GM23248 (cell line): ENCODE results near the gene IBA57. TPM values are rescaled to one million over a fixed set of nuclear protein-coding genes. Genes with fewer than 3 reads are reported as not detected.
"Not testable (repeated sequence)": the region's sequence is repeated elsewhere in the genome, so short reads cannot be mapped to it uniquely, and the experiment has no call there.

Experiments used
- DNase-seq: peaks from one replicate; pipeline ENCODE4 v3.0.0-alpha.2; 2015
- H2AFZ ChIP-seq: fragments of 200-600 bp; sonication (generic); 2 replicates; pipeline ENCODE4 v1.6.1; 2016; ENCODE audit warnings: antibody characterized with exemption
- H3F3A ChIP-seq: fragments of 200-600 bp; sonication (generic); 2 replicates; pipeline ENCODE4 v1.6.1; 2016; ENCODE audit warnings: mild to moderate bottlenecking, antibody characterized with exemption, mixed run types; ENCODE audit not compliant: insufficient read depth
- H3K27ac ChIP-seq: fragments of 200-600 bp; sonication (generic); 2 replicates; pipeline ENCODE4 v1.5.1; 2016; ENCODE audit warnings: mild to moderate bottlenecking
- H3K27me3 ChIP-seq: fragments of 200-600 bp; sonication (generic); replicated peaks from 2 replicates; pipeline ENCODE4 v1.6.1; 2016; ENCODE audit warnings: mild to moderate bottlenecking; ENCODE audit not compliant: insufficient read depth
- H3K36me3 ChIP-seq: fragments of 200-600 bp; sonication (generic); 2 replicates; pipeline ENCODE4 v1.6.1; 2016; ENCODE audit warnings: low read depth, mild to moderate bottlenecking
- H3K4me1 ChIP-seq: fragments of 200-600 bp; sonication (generic); 2 replicates; pipeline ENCODE4 v1.6.1; 2016; ENCODE audit warnings: mild to moderate bottlenecking; ENCODE audit not compliant: insufficient read depth
- H3K4me2 ChIP-seq: fragments of 200-600 bp; sonication (generic); one replicate; pipeline ENCODE4 v1.6.1; 2016; ENCODE audit warnings: mild to moderate bottlenecking; ENCODE audit not compliant: unreplicated experiment
- H3K4me3 ChIP-seq: fragments of 200-600 bp; sonication (generic); 2 replicates; pipeline ENCODE4 v1.5.1; 2016; ENCODE audit warnings: mild to moderate bottlenecking
- H3K79me2 ChIP-seq: fragments of 200-600 bp; sonication (generic); 2 replicates; pipeline ENCODE4 v1.6.1; 2016; ENCODE audit warnings: mild to moderate bottlenecking; ENCODE audit not compliant: insufficient read depth
- H3K9ac ChIP-seq: fragments of 200-600 bp; sonication (generic); 2 replicates; pipeline ENCODE4 v1.6.1; 2016; ENCODE audit warnings: mild to moderate bottlenecking
- H3K9me2 ChIP-seq: fragments of 200-600 bp; sonication (generic); 2 replicates; pipeline ENCODE4 v1.6.1; 2016; ENCODE audit warnings: mixed run types, mild to moderate bottlenecking, moderate library complexity; ENCODE audit not compliant: insufficient read depth
- H3K9me3 ChIP-seq: fragments of 200-600 bp; sonication (generic); one replicate; pipeline ENCODE4 v1.6.1; 2017; ENCODE audit warnings: low read depth
- H4K20me1 ChIP-seq: fragments of 200-600 bp; sonication (generic); 2 replicates; pipeline ENCODE4 v1.6.0; 2016; ENCODE audit not compliant: insufficient read depth
- EZH2 ChIP-seq: fragments of 200-600 bp; sonication (generic); IDR thresholded peaks from 2 replicates; pipeline ENCODE4 v1.6.1; 2018; ENCODE audit warnings: antibody characterized with exemption, mild to moderate bottlenecking; ENCODE audit not compliant: insufficient read depth, poor library complexity, severe bottlenecking
- EZH2phosphoT487 ChIP-seq: fragments of 200-600 bp; sonication (generic); IDR thresholded peaks from 2 replicates; pipeline ENCODE4 v1.6.1; 2018; ENCODE audit warnings: antibody characterized with exemption, moderate library complexity, mild to moderate bottlenecking, low read depth; ENCODE audit not compliant: insufficient read depth
- WGBS, 2 experiments: methylation state at CpG; one replicate each; pipeline ENCODE4 v1.1.6; 2015 to 2017; ENCODE audit warnings: low lambda C conversion rate in 2 of 2, low coverage in 1 of 2; ENCODE audit errors: missing lambda C conversion rate in 2 of 2; 5-methylcytosine and 5-hydroxymethylcytosine counted together
- in situ Hi-C: fragments of 300-500 bp; cut with MboI; formaldehyde crosslinking; loops from 2 replicates; pipeline ENCODE4 v1.15.0; 2020
- polyA plus RNA-seq: library from polyadenylated mRNA; unstranded; fragments of >200 nt; fragmentation: Nextera tagmentation; extraction: Ambion mirVana; gene quantifications from 2 replicates; pipeline ENCODE4 v1.2.1, GENCODE V29; 2016
- total RNA-seq: library from RNA; depleted of rRNA; stranded (reverse); fragments of >200 nt; shearing (Covaris generic); gene quantifications from 2 replicates; pipeline ENCODE4 v1.2.3, GENCODE V29; 2014

IBA57 gene
- total and polyA plus RNA-seq, 2 experiments from 2014 or later = 2.0 to 2.9 TPM

DNA sequence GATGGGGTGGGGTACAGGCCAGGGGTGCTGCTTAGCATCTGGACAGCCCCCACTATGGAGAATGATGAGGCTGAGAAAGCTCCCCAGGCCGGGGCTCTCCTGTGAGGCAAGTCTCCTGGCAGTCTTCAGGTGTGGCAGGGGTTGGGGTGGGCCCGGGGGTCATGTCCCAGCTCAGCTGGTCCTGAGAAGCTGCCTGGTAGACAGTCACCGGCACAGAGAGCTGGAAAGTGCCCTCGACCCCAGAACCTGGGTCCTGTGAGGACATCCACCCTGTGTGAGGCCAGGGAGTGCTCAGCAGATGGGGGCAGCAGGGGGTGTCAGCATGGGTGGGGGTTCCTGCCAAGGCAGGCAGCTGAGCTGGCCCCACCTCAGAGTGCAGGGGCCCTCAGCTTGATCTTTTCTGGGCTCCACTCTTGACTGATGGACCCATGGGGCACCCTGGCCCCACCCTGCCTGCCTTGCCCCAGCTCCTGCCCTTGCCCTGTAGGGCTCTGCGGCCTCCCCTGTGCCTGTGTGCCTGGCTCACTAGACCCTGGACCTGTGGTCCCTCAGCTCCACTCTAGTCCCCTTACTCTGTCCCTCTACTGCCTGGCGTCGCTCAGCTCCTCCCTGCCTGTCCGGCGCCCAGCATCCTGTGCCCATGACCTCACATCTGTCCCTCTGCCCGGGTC, 5.8 kb downstream of the IBA57 start:
- Histone ChIP-seq H3K27ac (no peak overlapping the region), H3K9ac (no peak overlapping the region), H3K36me3 (no peaks in the 10 kb centered on the region), H3K79me2 (peaks cover 47% of the 10 kb centered on the region), H3F3A (no peaks in the 10 kb centered on the region), H2AFZ (no peak overlapping the region), H3K9me2 (no peaks in the 10 kb centered on the region), H3K27me3 (no peaks in the 10 kb centered on the region), H3K4me1 (peaks cover 6% of the 10 kb centered on the region; the same call in 1 of the 2 replicates), H3K4me3 (no peak overlapping the region), H4K20me1 (no peaks in the 10 kb centered on the region), H3K4me2 (no peak overlapping the region), H3K9me3 (no peaks in the 10 kb centered on the region)
- no peak for TF ChIP-seq EZH2
- no peak for TF ChIP-seq EZH2phosphoT487
- WGBS, 2 experiments = 77 to 79% methylated on average over 8 to 10 of the region's 10 CpGs
- no peak for DNase-seq
- in situ Hi-C loops = no loop called here

- H3K79me2 ChIP-seq = peaks cover 32% of the 10 kb centered on the region
- no peaks in the 10 kb centered on the region for H3K4me1 ChIP-seq
- H3K27ac ChIP-seq = no peak overlapping the region
- no peak overlapping the region for H3K4me3 ChIP-seq
- no peaks in the 10 kb centered on the region for H3K36me3 ChIP-seq
- WGBS, 2 experiments = 86% methylated on average over 21 of the region's 21 CpGs
- TF ChIP-seq EZH2 = no peak
- no peak for TF ChIP-seq EZH2phosphoT487
- no peaks in the 10 kb centered on the region for H3K9me3 ChIP-seq
- no peaks in the 10 kb centered on the region for H4K20me1 ChIP-seq
- H3K9ac ChIP-seq = no peak overlapping the region
- H3K9me2 ChIP-seq = no peaks in the 10 kb centered on the region
- H2AFZ ChIP-seq = no peak overlapping the region
- in situ Hi-C loops = no loop called here
- no peak overlapping the region for H3K4me2 ChIP-seq
- no peaks in the 10 kb centered on the region for H3F3A ChIP-seq
- no peak for DNase-seq
- H3K27me3 ChIP-seq = no peaks in the 10 kb centered on the region
Observed at GRCh38 chr1:228172591-228173527, 7.3 kb downstream of the IBA57 start.

DNA sequence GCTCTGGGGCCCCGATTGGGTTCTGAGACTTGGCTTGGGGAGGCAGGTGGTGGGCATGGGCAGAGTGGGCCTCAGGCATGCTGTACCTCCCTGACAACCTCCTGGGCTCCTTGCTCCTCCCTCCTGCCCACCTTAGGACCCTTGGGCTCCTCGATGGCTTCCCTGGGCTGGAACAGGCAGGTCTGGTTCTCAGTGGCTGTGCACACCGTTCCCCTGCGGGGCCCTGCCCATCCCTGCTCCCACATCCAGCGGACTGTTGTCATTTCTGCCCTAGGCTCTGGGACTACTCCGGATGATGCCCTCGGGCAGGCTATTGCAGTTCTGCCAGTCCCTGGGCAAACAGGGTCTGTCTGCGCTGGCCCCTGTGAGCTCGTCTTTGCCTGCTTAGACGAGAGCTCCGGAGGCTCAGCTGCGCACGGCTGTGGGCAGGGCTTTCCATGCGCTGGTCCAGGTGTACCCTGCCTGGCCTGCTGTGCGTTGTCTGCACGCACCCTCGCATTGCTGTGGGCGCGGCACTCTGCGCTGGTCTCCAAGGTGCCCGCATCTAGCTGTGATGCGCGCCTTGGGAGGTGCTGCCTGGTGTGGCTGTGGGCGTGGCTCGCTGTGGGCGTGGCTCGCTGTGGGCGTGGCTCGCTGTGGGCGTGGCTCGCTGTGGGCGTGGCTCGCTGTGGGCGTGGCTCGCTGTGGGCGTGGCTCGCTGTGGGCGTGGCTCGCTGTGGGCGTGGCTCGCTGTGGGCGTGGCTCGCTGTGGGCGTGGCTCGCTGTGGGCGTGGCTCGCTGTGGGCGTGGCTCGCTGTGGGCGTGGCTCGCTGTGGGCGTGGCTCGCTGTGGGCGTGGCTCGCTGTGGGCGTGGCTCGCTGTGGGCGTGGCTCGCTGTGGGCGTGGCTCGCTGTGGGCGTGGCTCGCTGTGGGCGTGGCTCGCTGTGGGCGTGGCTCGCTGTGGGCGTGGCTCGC, 8.2 kb downstream of the IBA57 start:
- WGBS, 2 experiments = 55 to 63% methylated on average over 28 to 35 of the region's 69 CpGs
- H4K20me1 ChIP-seq, H3K4me2 ChIP-seq, H3K27ac ChIP-seq, H3K4me1 ChIP-seq, H3K36me3 ChIP-seq, H3K9ac ChIP-seq, in situ Hi-C loops, H3K4me3 ChIP-seq, H2AFZ ChIP-seq, H3F3A ChIP-seq, H3K27me3 ChIP-seq, H3K9me3 ChIP-seq, H3K9me2 ChIP-seq: not testable (repeated sequence)
- DNase-seq = peak; percentile 31
- peaks cover 23% of the 10 kb centered on the region; the same call in 1 of the 2 replicates for H3K79me2 ChIP-seq
